GM21619 (cell line): Measurements from ENCODE around the gene DLX2.

Experiments
- ATAC-seq: cut with Tn5 transposase; IDR thresholded peaks from one replicate; pipeline ENCODE4 v1.9.1; 2021; ENCODE audit not compliant: unreplicated experiment

The DLX2 gene

GRCh38 chr2:172107690-172108586, 5.2 kb upstream of the DLX2 start:
- ATAC-seq = no peak

- no peak for ATAC-seq
These were observed 3.6 kb upstream of the DLX2 start for GRCh38 chr2:172106108-172106961.

GRCh38 chr2:172105471-172106107, 2.9 kb upstream of the DLX2 start:
- ATAC-seq = no peak

GRCh38 chr2:172103471-172104272, 972 bp upstream of the DLX2 start:
- ATAC-seq = no peak

- ATAC-seq = no peak
These were observed 794 bp downstream of the DLX2 start for GRCh38 chr2:172101821-172102390.

- ATAC-seq = no peak
These were observed 1.5 kb downstream of the DLX2 start for GRCh38 chr2:172100935-172101820.

- no peak for ATAC-seq
These were observed 2.4 kb downstream of the DLX2 start for GRCh38 chr2:172100080-172100934.

GRCh38 chr2:172099472-172100079, 3.1 kb downstream of the DLX2 start:
- ATAC-seq = no peak

- no peak for ATAC-seq
These were observed 3.8 kb downstream of the DLX2 start for GRCh38 chr2:172098650-172099471.

GRCh38 chr2:172098287-172098649, 4.4 kb downstream of the DLX2 start:
- ATAC-seq = no peak

GRCh38 chr2:172097557-172098131, 5.1 kb downstream of the DLX2 start:
- no peak for ATAC-seq

GRCh38 chr2:172096626-172097547, 5.8 kb downstream of the DLX2 start:
- ATAC-seq = no peak

GRCh38 chr2:172095905-172096625, 6.6 kb downstream of the DLX2 start:
- no peak for ATAC-seq

- ATAC-seq = no peak
These were observed 7.4 kb downstream of the DLX2 start for GRCh38 chr2:172095146-172095904.
